ACC112 (cell line): ENCODE data around the gene C6orf163.

Experiments
- H2AFZ ChIP-seq: fragments of 200-600 bp; sonication (generic); one replicate; pipeline ENCODE4 v1.6.0; 2017; ENCODE audit warnings: antibody characterized with exemption, low read length; ENCODE audit not compliant: unreplicated experiment
- H3K27ac ChIP-seq: fragments of 200-600 bp; sonication (generic); 2 replicates; pipeline ENCODE4 v1.5.1; 2014; ENCODE audit warnings: low read depth, mild to moderate bottlenecking, antibody characterized with exemption, low read length, moderate library complexity
- H3K27me3 ChIP-seq: fragments of 200-600 bp; sonication (generic); 2 replicates; pipeline ENCODE4 v1.6.1; 2014; ENCODE audit warnings: mild to moderate bottlenecking, antibody characterized with exemption, low read length, moderate library complexity, mixed read lengths; ENCODE audit not compliant: insufficient read depth
- H3K36me3 ChIP-seq: fragments of 200-600 bp; sonication (generic); 2 replicates; pipeline ENCODE4 v1.6.1; 2016; ENCODE audit warnings: mild to moderate bottlenecking, antibody characterized with exemption, low read length, moderate library complexity, mixed read lengths; ENCODE audit not compliant: insufficient read depth
- H3K4me1 ChIP-seq: fragments of 200-600 bp; sonication (generic); one replicate; pipeline ENCODE4 v1.6.1; 2016; ENCODE audit warnings: low read length, mixed read lengths; ENCODE audit not compliant: insufficient read depth, unreplicated experiment, control insufficient read depth
- H3K4me3 ChIP-seq: fragments of 200-600 bp; sonication (generic); 2 replicates; pipeline ENCODE4 v1.5.1; 2014; ENCODE audit warnings: mild to moderate bottlenecking, low read depth, low read length
- H3K79me2 ChIP-seq: fragments of 200-600 bp; sonication (generic); one replicate; pipeline ENCODE4 v1.6.0; 2016; ENCODE audit warnings: low read length; ENCODE audit not compliant: control insufficient read depth, unreplicated experiment, insufficient read depth

C6orf163 gene

GRCh38 chr6:87351583-87351982 is 7.0 kb downstream of the C6orf163 start:
- H3K4me1 ChIP-seq = peaks cover 4% of the 10 kb centered on the region
- no peak overlapping the region for H3K27ac ChIP-seq
- H3K79me2 ChIP-seq = no peaks in the 10 kb centered on the region
- no peaks in the 10 kb centered on the region for H3K36me3 ChIP-seq
- no peak overlapping the region for H2AFZ ChIP-seq
- H3K27me3 ChIP-seq = no peaks in the 10 kb centered on the region
- H3K4me3 ChIP-seq = no peak overlapping the region

DNA sequence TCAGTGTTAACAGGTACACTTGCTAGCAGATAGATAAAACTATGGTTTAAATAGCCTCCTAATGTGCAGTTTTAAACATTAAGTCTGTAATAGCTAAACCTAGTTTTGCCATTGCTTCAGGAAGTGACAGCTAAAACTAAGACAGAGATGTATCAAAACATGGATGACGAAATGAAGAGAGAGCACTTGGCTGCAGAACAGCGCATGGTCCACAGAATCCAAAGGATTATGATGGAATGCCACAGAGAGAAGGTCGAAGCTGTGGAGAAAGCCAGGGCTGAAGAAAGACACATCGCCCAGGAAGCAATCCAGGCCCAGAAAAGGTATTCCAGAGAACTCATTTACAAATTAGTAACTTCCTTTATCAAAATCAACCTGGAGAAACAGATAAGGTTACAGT is 11.6 kb downstream of the C6orf163 start:
- Histone ChIP-seq H3K4me1 (no peaks in the 10 kb centered on the region), H3K4me3 (no peak overlapping the region), H2AFZ (no peak overlapping the region), H3K36me3 (no peaks in the 10 kb centered on the region), H3K27ac (no peak overlapping the region), H3K27me3 (no peaks in the 10 kb centered on the region), H3K79me2 (no peaks in the 10 kb centered on the region)

GRCh38 chr6:87357479-87358196 is 13.0 kb downstream of the C6orf163 start:
- Histone ChIP-seq H3K79me2 (no peaks in the 10 kb centered on the region), H3K36me3 (no peaks in the 10 kb centered on the region), H3K27me3 (no peaks in the 10 kb centered on the region), H3K4me3 (no peak overlapping the region), H2AFZ (no peak overlapping the region), H3K27ac (no peak overlapping the region), H3K4me1 (no peaks in the 10 kb centered on the region)

DNA sequence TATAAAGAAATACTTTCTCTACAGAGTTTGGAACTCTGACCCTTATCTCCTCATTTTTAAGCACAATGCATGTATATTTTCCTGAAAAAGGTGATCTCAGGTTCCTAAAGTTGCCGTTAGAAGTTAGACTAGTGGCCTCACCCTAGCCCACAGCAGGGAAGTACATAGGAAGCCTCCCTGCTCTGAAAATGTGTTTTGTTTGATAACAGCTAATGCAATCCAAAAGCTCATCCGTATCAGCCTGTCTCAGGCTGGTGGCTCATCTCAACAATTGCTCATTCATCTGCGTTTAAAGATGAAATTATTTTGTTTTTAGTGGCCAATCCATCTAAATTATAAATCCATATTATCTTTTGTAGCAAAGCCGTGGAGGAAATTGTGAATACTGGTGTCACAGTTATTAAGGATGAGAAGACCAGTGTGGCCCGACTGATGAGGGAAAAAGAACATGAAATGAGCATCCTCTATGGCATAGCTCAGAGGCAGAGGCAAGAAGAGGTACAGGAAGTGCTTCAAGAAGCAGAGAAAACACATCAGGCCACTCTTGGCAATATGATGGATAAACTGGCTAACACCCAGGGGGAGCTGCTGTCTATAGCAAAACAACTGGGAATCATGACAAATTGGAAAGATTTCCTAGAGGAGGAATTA is 20.1 kb downstream of the C6orf163 start:
- H3K27me3 ChIP-seq = no peaks in the 10 kb centered on the region
- H3K4me1 ChIP-seq = no peaks in the 10 kb centered on the region
- no peaks in the 10 kb centered on the region for H3K79me2 ChIP-seq
- no peak overlapping the region for H3K27ac ChIP-seq
- H3K4me3 ChIP-seq = no peak overlapping the region
- H3K36me3 ChIP-seq = no peaks in the 10 kb centered on the region
- H2AFZ ChIP-seq = no peak overlapping the region

- Histone ChIP-seq H3K27ac (no peak overlapping the region), H3K4me1 (no peaks in the 10 kb centered on the region), H3K27me3 (no peaks in the 10 kb centered on the region), H2AFZ (no peak overlapping the region), H3K36me3 (no peaks in the 10 kb centered on the region), H3K79me2 (no peaks in the 10 kb centered on the region), H3K4me3 (no peak overlapping the region)
These were observed 21.6 kb downstream of the C6orf163 start for GRCh38 chr6:87366072-87366827.

- no peaks in the 10 kb centered on the region for H3K79me2 ChIP-seq
- no peak overlapping the region for H3K4me3 ChIP-seq
- H3K27me3 ChIP-seq = no peaks in the 10 kb centered on the region
- no peak overlapping the region for H3K27ac ChIP-seq
- H3K36me3 ChIP-seq = no peaks in the 10 kb centered on the region
- H3K4me1 ChIP-seq = no peaks in the 10 kb centered on the region
- H2AFZ ChIP-seq = no peak overlapping the region
These were observed 22.3 kb downstream of the C6orf163 start for GRCh38 chr6:87366899-87367298.

GRCh38 chr6:87373377-87373776 is 28.8 kb downstream of the C6orf163 start:
- Histone ChIP-seq H3K36me3 (no peaks in the 10 kb centered on the region), H3K4me3 (no peak overlapping the region), H3K27me3 (no peaks in the 10 kb centered on the region), H2AFZ (no peak overlapping the region), H3K79me2 (no peaks in the 10 kb centered on the region), H3K4me1 (no peaks in the 10 kb centered on the region), H3K27ac (no peak overlapping the region)

GRCh38 chr6:87375315-87375714 is 30.7 kb downstream of the C6orf163 start:
- no peak overlapping the region for H2AFZ ChIP-seq
- no peaks in the 10 kb centered on the region for H3K27me3 ChIP-seq
- no peaks in the 10 kb centered on the region for H3K79me2 ChIP-seq
- H3K27ac ChIP-seq = no peak overlapping the region
- H3K36me3 ChIP-seq = no peaks in the 10 kb centered on the region
- no peak overlapping the region for H3K4me3 ChIP-seq
- H3K4me1 ChIP-seq = peaks cover 4% of the 10 kb centered on the region

DNA sequence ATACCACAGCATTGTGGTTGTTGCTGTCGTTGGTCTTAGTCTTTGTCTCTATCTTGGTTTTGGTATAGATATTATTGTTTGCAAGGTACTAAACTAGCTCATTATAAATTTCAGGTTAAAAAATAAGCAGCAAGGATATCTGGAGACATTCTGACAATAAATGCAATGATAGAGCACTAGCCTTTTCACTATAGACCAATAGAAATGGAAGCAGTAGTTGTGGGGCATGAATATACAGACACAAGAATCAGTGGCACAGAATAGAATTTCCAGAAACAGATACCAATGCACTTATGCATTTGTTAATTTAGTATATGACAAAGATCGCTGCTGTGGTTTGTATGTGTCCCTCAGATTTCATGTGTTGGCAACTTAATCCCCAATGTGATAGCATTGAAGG is 32.0 kb downstream of the C6orf163 start:
- Histone ChIP-seq H3K27me3 (no peaks in the 10 kb centered on the region), H3K4me1 (peaks cover 4% of the 10 kb centered on the region), H2AFZ (no peak overlapping the region), H3K79me2 (no peaks in the 10 kb centered on the region), H3K36me3 (no peaks in the 10 kb centered on the region), H3K4me3 (no peak overlapping the region), H3K27ac (no peak overlapping the region)

GRCh38 chr6:87378947-87379346 is 34.3 kb downstream of the C6orf163 start:
- H3K4me1 ChIP-seq = peaks cover 4% of the 10 kb centered on the region
- no peaks in the 10 kb centered on the region for H3K27me3 ChIP-seq
- H3K4me3 ChIP-seq = no peak overlapping the region
- H2AFZ ChIP-seq = no peak overlapping the region
- H3K27ac ChIP-seq = no peak overlapping the region
- H3K36me3 ChIP-seq = no peaks in the 10 kb centered on the region
- no peaks in the 10 kb centered on the region for H3K79me2 ChIP-seq
